Calu3 (cell line): ENCODE measurements around the gene UBC. TPM values are rescaled to one million over a fixed set of nuclear protein-coding genes. Genes with fewer than 3 reads are reported as not detected.

Experiments used
- BruUV-seq: library from RNA; stranded (reverse); fragments of 400-500 nt; replicated peaks from 2 replicates; lab custom pipeline; 2021; lab: Mats Ljungman, UMichigan
- CTCF ChIA-PET: fragments of 300-600 bp; sonication (Branson Sonifier 250); formaldehyde crosslinking; loops from one replicate; lab custom pipeline; 2022; ENCODE audit warnings: antibody characterized with exemption; lab: Charles Lee
- DNase-seq: peaks from one replicate; pipeline ENCODE4 v3.0.0; 2022
- H3K27ac Mint-ChIP-seq: one replicate; pipeline ENCODE4 v1.8.0; 2022; ENCODE audit warnings: mixed read lengths; ENCODE audit not compliant: unreplicated experiment
- H3K27me3 Mint-ChIP-seq: one replicate; pipeline ENCODE4 v1.8.0; 2022; ENCODE audit warnings: mixed read lengths; ENCODE audit not compliant: unreplicated experiment
- H3K36me3 Mint-ChIP-seq: one replicate; pipeline ENCODE4 v1.8.0; 2022; ENCODE audit warnings: mild to moderate bottlenecking, moderate library complexity, mixed read lengths; ENCODE audit not compliant: insufficient read depth, unreplicated experiment
- H3K4me1 Mint-ChIP-seq: one replicate; pipeline ENCODE4 v1.8.0; 2022; ENCODE audit warnings: mild to moderate bottlenecking, low read depth, mixed read lengths; ENCODE audit not compliant: unreplicated experiment
- H3K4me3 Mint-ChIP-seq: one replicate; pipeline ENCODE4 v1.8.0; 2022; ENCODE audit warnings: mild to moderate bottlenecking, low read depth, moderate library complexity, mixed read lengths; ENCODE audit not compliant: unreplicated experiment
- H3K9me3 Mint-ChIP-seq: one replicate; pipeline ENCODE4 v1.8.0; 2022; ENCODE audit warnings: low read depth, mixed read lengths; ENCODE audit not compliant: unreplicated experiment
- CTCF ChIP-seq: fragments of 200-600 bp; IDR thresholded peaks from one replicate; pipeline ENCODE4 v1.8.0; 2022; ENCODE audit warnings: antibody characterized with exemption; ENCODE audit not compliant: unreplicated experiment
- intact Hi-C: fragments of 100-400 bp; cut with micrococcal nuclease; formaldehyde crosslinking; loops from one replicate; pipeline ENCODE4 v1.10.0; 2022; ENCODE audit not compliant: unreplicated experiment
- total RNA-seq: library from RNA; stranded (reverse); gene quantifications from 2 replicates; pipeline ENCODE4 v1.2.3, GENCODE V29; 2022

UBC gene
- total RNA-seq, 1 experiment from 2014 or later, result 1,247 TPM

GRCh38 chr12:124898923-124899294 lies 15.5 kb downstream of the UBC start:
- no peaks in the 10 kb centered on the region for H3K27me3 Mint-ChIP-seq
- intact Hi-C loops, result loop anchor here (2.0 to 5.0 kb wide), 2 partner anchors 70 to 862 kb away; no protein-coding TSS in a partner anchor
- H3K36me3 Mint-ChIP-seq, result no peaks in the 10 kb centered on the region
- H3K9me3 Mint-ChIP-seq, result no peaks in the 10 kb centered on the region
- CTCF ChIA-PET, result no interaction called here
- peaks cover 31% of the 10 kb centered on the region for H3K4me1 Mint-ChIP-seq
- TF ChIP-seq CTCF, result no peak
- no TSS peak for BruUV-seq
- no peak for DNase-seq
- H3K4me3 Mint-ChIP-seq, result no peak overlapping the region
- H3K27ac Mint-ChIP-seq, result no peak overlapping the region

- no peaks in the 10 kb centered on the region for H3K9me3 Mint-ChIP-seq
- no TSS peak for BruUV-seq
- peak; percentile 74 for TF ChIP-seq CTCF
- no peak overlapping the region for H3K27ac Mint-ChIP-seq
- H3K4me3 Mint-ChIP-seq, result no peak overlapping the region
- no peaks in the 10 kb centered on the region for H3K36me3 Mint-ChIP-seq
- DNase-seq, result peak; percentile 82
- peaks cover 31% of the 10 kb centered on the region for H3K4me1 Mint-ChIP-seq
- CTCF ChIA-PET, result no interaction called here
- no peaks in the 10 kb centered on the region for H3K27me3 Mint-ChIP-seq
- intact Hi-C loops, result loop anchor here (2.0 to 5.0 kb wide), 2 partner anchors 70 to 861 kb away; no protein-coding TSS in a partner anchor
Measured at GRCh38 chr12:124898200-124898922, 16.1 kb downstream of the UBC start.

- peaks cover 31% of the 10 kb centered on the region for H3K4me1 Mint-ChIP-seq
- H3K27me3 Mint-ChIP-seq, result no peaks in the 10 kb centered on the region
- DNase-seq, result no peak
- no peak overlapping the region for H3K27ac Mint-ChIP-seq
- no peaks in the 10 kb centered on the region for H3K9me3 Mint-ChIP-seq
- H3K36me3 Mint-ChIP-seq, result no peaks in the 10 kb centered on the region
- no TSS peak for BruUV-seq
- CTCF ChIA-PET, result interaction anchor here (0.7 kb wide), 1 partner anchor 1031 kb away, joined by 5 read pairs; no protein-coding TSS in a partner anchor
- intact Hi-C loops, result loop anchor here (5.0 kb wide), 1 partner anchor 859 kb away; no protein-coding TSS in a partner anchor
- no peak for TF ChIP-seq CTCF
- no peak overlapping the region for H3K4me3 Mint-ChIP-seq
Measured at GRCh38 chr12:124896461-124896860, 18.0 kb downstream of the UBC start.

GRCh38 chr12:124893792-124894516 lies 20.5 kb downstream of the UBC start:
- Mint-ChIP-seq H3K4me3 (no peak overlapping the region), H3K36me3 (no peaks in the 10 kb centered on the region), H3K27me3 (no peaks in the 10 kb centered on the region), H3K9me3 (no peaks in the 10 kb centered on the region), H3K27ac (no peak overlapping the region), H3K4me1 (peaks cover 13% of the 10 kb centered on the region)
- BruUV-seq, result no TSS peak
- no peak for DNase-seq
- TF ChIP-seq CTCF, result no peak
- CTCF ChIA-PET, result interaction anchor here (0.7 kb wide), 1 partner anchor 9 kb away, joined by 4 read pairs; no protein-coding TSS in a partner anchor
- intact Hi-C loops, result no loop called here
